ENCODE measurements around the gene PPP1R12A. TPM values are rescaled to one million over a fixed set of nuclear protein-coding genes. Genes with fewer than 3 reads are reported as not detected.

Gene PPP1R12A
- total RNA-seq, 1 experiment from 2014 or later, result 52.0 TPM

- TF ChIP-seq RAD21 (IDR thresholded peaks at IDR 0.05; ENCODE audit: low read depth) (no peak), TCF7L2 (IDR thresholded peaks at IDR 0.05; ENCODE audit: borderline replicate concordance, extremely low read depth, insufficient read depth, insufficient read length) (no peak), CTCF (IDR thresholded peaks at IDR 0.05 in 2 of 3, conservative IDR thresholded peaks at IDR 0.05 in 1 of 3; ENCODE audit: borderline replicate concordance in 1 of 3, insufficient read depth in 1 of 3, low read depth in 2 of 3, low read length in 2 of 3) (no peak), EZH2 (IDR thresholded peaks at IDR 0.05) (no peak), CBX3 (IDR thresholded peaks at IDR 0.05; ENCODE audit: low read depth) (no peak), ELF1 (IDR thresholded peaks at IDR 0.05; ENCODE audit: borderline replicate concordance, low read depth) (no peak), SRF (IDR thresholded peaks at IDR 0.05; ENCODE audit: low read depth) (no peak), EGR1 (IDR thresholded peaks at IDR 0.05; ENCODE audit: low read depth) (no peak), SP1 (IDR thresholded peaks at IDR 0.05; ENCODE audit: low read depth) (no peak)
Measured at GRCh38 chr12:79843978-79844377, 90.9 kb downstream of the PPP1R12A start (continued).

DNA sequence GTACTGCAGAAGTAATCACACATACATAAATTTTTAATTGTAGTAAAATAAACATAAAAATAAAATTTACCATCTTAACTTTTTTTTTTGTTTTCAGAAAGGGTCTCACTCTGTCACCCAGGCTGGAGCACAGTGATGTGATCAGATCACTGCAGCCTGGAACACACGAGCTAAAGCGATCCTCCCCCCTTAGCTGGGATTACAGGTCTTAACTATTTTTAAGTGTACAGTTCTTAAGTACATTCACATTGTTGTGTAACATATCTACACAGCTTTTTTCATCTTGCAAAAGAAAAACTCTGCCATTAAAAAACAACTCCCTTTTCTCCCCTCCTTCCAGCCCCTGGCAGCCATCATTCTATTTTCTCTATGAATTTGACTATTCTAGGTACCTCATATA, 92.3 kb downstream of the PPP1R12A start:
- ChIA-PET CTCF (no interaction called here), RAD21 (ENCODE audit: low non-redundant PET in 1 of 2, low total read pairs in 2 of 2, uncharacterized antibody in 2 of 2, unreplicated experiment in 2 of 2) (no interaction called here), POLR2A (no interaction called here)
- TSS peak; percentile 33 for BruUV-seq (replicated peaks)
- Histone ChIP-seq H3K4me1 (ENCODE audit: control insufficient read depth in 1 of 2, insufficient read depth in 2 of 2, low read length in 2 of 2) (peaks cover 6 to 14% of the 10 kb centered on the region in 2 experiments), H3K4me2 (ENCODE audit: low read length) (no peak overlapping the region), H3K9ac (ENCODE audit: low read length) (no peak overlapping the region), H3K27ac (ENCODE audit: low read depth, low read length) (no peak overlapping the region), H3K36me3 (ENCODE audit: control insufficient read depth in 1 of 2, insufficient read depth in 2 of 2, low read length in 2 of 2) (0 out of 4 replicates have a peak, but pooled peaks cover 0 to 23% of the 10 kb centered on the region in 2 experiments), H3K79me2 (ENCODE audit: insufficient read depth, low read length) (peaks cover 17% of the 10 kb centered on the region), H4K20me1 (ENCODE audit: insufficient read depth) (no peaks in the 10 kb centered on the region), H3K4me3 (replicated peaks in 1 of 2; ENCODE audit: low read depth in 1 of 2, low read length in 2 of 2) (no peak overlapping the region), H3K9me2 (ENCODE audit: insufficient read depth) (no peaks in the 10 kb centered on the region), H3K27me3 (ENCODE audit: insufficient read depth, low read length) (no peaks in the 10 kb centered on the region), H2AFZ (ENCODE audit: low read depth, low read length, poor library complexity, severe bottlenecking) (no peak overlapping the region), H3K9me3 (ENCODE audit: control insufficient read depth in 1 of 2, insufficient read depth in 1 of 2, low read depth in 1 of 2, low read length in 2 of 2) (peaks cover 17 to 19% of the 10 kb centered on the region in 2 experiments; a peak in 2 of 4 replicates)
- no peak for DNase-seq (ENCODE audit: low read depth, low spot score)
- intact Hi-C loops (cut with micrococcal nuclease), result no loop called here
- no peak for ATAC-seq
- TF ChIP-seq EGR1 (IDR thresholded peaks at IDR 0.05; ENCODE audit: low read depth) (no peak), ZNF274 (IDR thresholded peaks at IDR 0.05; ENCODE audit: low read depth, low read length) (no peak), TCF7L2 (IDR thresholded peaks at IDR 0.05; ENCODE audit: borderline replicate concordance, extremely low read depth, insufficient read depth, insufficient read length) (no peak)
